ENCODE measurements around the gene ANKRD10.

The ANKRD10 gene

GRCh38 chr13:110914081-110914330, 863 bp downstream of the ANKRD10 start:
- H2BK15ac ChIP-seq (ENCODE audit: low read length) = peak overlapping the region; percentile 99
- no peak overlapping the region for H2BK120ac ChIP-seq (ENCODE audit: low read depth, low read length)
- no peak overlapping the region for H4K91ac ChIP-seq (ENCODE audit: low read depth, low read length, poor library complexity)
- H3K27me3 ChIP-seq (ENCODE audit: control insufficient read depth in 3 of 3, insufficient read depth in 3 of 3, low read depth in 1 of 3, low read length in 3 of 3) = no peaks in the 10 kb centered on the region
- WGBS, 2 donors (ENCODE audit: extremely low coverage in 2 of 2, insufficient read length in 2 of 2, insufficient replicate concordance in 1 of 2) = no CpG with 5 or more reads among the region's 27 CpGs
- peaks cover 3% of the 10 kb centered on the region for H3K79me1 ChIP-seq (ENCODE audit: low read depth, low read length)
- H2BK12ac ChIP-seq (ENCODE audit: low read length) = no peak overlapping the region
- no peak overlapping the region for H3K4ac ChIP-seq (ENCODE audit: low read length)
- DNase-seq (ENCODE audit: low spot score) = no peak
- peak overlapping the region; percentile 100 for H3K9ac ChIP-seq (ENCODE audit: low read depth, low read length, poor library complexity)
- peak overlapping the region; percentile 100 for H3K18ac ChIP-seq (ENCODE audit: low read length)
- peak overlapping the region; percentile 63 for H3K4me2 ChIP-seq (ENCODE audit: insufficient read depth, low read length, poor library complexity, severe bottlenecking)
- peak overlapping the region; percentile 99 for H2AK5ac ChIP-seq (ENCODE audit: low read depth, low read length)
- H2AFZ ChIP-seq (ENCODE audit: low read length) = peak overlapping the region; percentile 94
- H3K4me1 ChIP-seq (ENCODE audit: control insufficient read depth in 2 of 2, insufficient read depth in 1 of 2, low read depth in 1 of 2, low read length in 2 of 2) = peaks cover 13% of the 10 kb centered on the region in 2 donors
- no peaks in the 10 kb centered on the region for H3K9me3 ChIP-seq (replicated peaks in 1 of 2; ENCODE audit: control insufficient read depth in 2 of 2, insufficient read depth in 1 of 2, low read depth in 1 of 2, low read length in 2 of 2)
- peak overlapping the region; percentile 99 for H2BK5ac ChIP-seq (ENCODE audit: low read length)
- peak overlapping the region; percentile 99 for H3K27ac ChIP-seq (replicated peaks; ENCODE audit: low read length)
- peaks cover 4 to 31% of the 10 kb centered on the region in 2 donors for H3K36me3 ChIP-seq (replicated peaks in 1 of 2; ENCODE audit: control insufficient read depth in 2 of 2, insufficient read depth in 2 of 2, low read length in 2 of 2)
- no peak overlapping the region for H4K8ac ChIP-seq (ENCODE audit: low read depth, low read length)
- peak overlapping the region; percentile 97 to 100 for H3K4me3 ChIP-seq (ENCODE audit: low read length in 2 of 2)
- peak overlapping the region; percentile 99 for H3K23ac ChIP-seq (ENCODE audit: low read depth, low read length, poor library complexity)
- H3K14ac ChIP-seq (ENCODE audit: low read length) = no peak overlapping the region

- WGBS, 2 donors (ENCODE audit: extremely low coverage in 2 of 2, insufficient read length in 2 of 2, insufficient replicate concordance in 1 of 2) = 100% methylated on average over 1 of the region's 16 CpGs; no CpG with 5 or more reads in 1 of the 2 donors
- Histone ChIP-seq H3K14ac (ENCODE audit: low read length) (peak overlapping the region; percentile 3), H3K9ac (ENCODE audit: low read depth, low read length, poor library complexity) (no peak overlapping the region)
Measured at GRCh38 chr13:110913322-110914080, 1.4 kb downstream of the ANKRD10 start.

GRCh38 chr13:110912651-110913051, 2.2 kb downstream of the ANKRD10 start:
- Histone ChIP-seq H3K4me3 (ENCODE audit: low read length in 2 of 2) (peak overlapping the region; percentile 55 to 97), H3K36me3 (replicated peaks in 1 of 2; ENCODE audit: control insufficient read depth in 2 of 2, insufficient read depth in 2 of 2, low read length in 2 of 2) (peaks cover 4 to 45% of the 10 kb centered on the region in 2 donors), H3K4me1 (ENCODE audit: control insufficient read depth in 2 of 2, insufficient read depth in 1 of 2, low read depth in 1 of 2, low read length in 2 of 2) (peaks cover 13 to 17% of the 10 kb centered on the region in 2 donors), H3K79me1 (ENCODE audit: low read depth, low read length) (peaks cover 5% of the 10 kb centered on the region), H2BK15ac (ENCODE audit: low read length) (no peak overlapping the region), H2AFZ (ENCODE audit: low read length) (no peak overlapping the region), H4K91ac (ENCODE audit: low read depth, low read length, poor library complexity) (no peak overlapping the region), H3K4me2 (ENCODE audit: insufficient read depth, low read length, poor library complexity, severe bottlenecking) (peak overlapping the region; percentile 63), H3K23ac (ENCODE audit: low read depth, low read length, poor library complexity) (no peak overlapping the region), H3K14ac (ENCODE audit: low read length) (no peak overlapping the region), H4K8ac (ENCODE audit: low read depth, low read length) (no peak overlapping the region), H3K9me3 (replicated peaks in 1 of 2; ENCODE audit: control insufficient read depth in 2 of 2, insufficient read depth in 1 of 2, low read depth in 1 of 2, low read length in 2 of 2) (no peaks in the 10 kb centered on the region), H2BK5ac (ENCODE audit: low read length) (no peak overlapping the region), H2BK120ac (ENCODE audit: low read depth, low read length) (no peak overlapping the region), H2BK12ac (ENCODE audit: low read length) (no peak overlapping the region), H3K18ac (ENCODE audit: low read length) (no peak overlapping the region), H3K27me3 (ENCODE audit: control insufficient read depth in 3 of 3, insufficient read depth in 3 of 3, low read depth in 1 of 3, low read length in 3 of 3) (no peaks in the 10 kb centered on the region), H2AK5ac (ENCODE audit: low read depth, low read length) (no peak overlapping the region), H3K9ac (ENCODE audit: low read depth, low read length, poor library complexity) (no peak overlapping the region), H3K4ac (ENCODE audit: low read length) (no peak overlapping the region), H3K27ac (replicated peaks; ENCODE audit: low read length) (no peak overlapping the region)
- DNase-seq (ENCODE audit: low spot score) = no peak
- no CpG with 5 or more reads among the region's 10 CpGs for WGBS, 2 donors (ENCODE audit: extremely low coverage in 2 of 2, insufficient read length in 2 of 2, insufficient replicate concordance in 1 of 2)

More at GRCh38 chr13:110913322-110914080, 1.4 kb downstream of the ANKRD10 start:
- no peak overlapping the region for H3K23ac ChIP-seq (ENCODE audit: low read depth, low read length, poor library complexity)
- peaks cover 5% of the 10 kb centered on the region for H3K79me1 ChIP-seq (ENCODE audit: low read depth, low read length)
- H3K36me3 ChIP-seq (replicated peaks in 1 of 2; ENCODE audit: control insufficient read depth in 2 of 2, insufficient read depth in 2 of 2, low read length in 2 of 2) = peaks cover 4 to 36% of the 10 kb centered on the region in 2 donors
- DNase-seq (ENCODE audit: low spot score) = no peak
- H2BK12ac ChIP-seq (ENCODE audit: low read length) = no peak overlapping the region
- H3K27ac ChIP-seq (replicated peaks; ENCODE audit: low read length) = no peak overlapping the region
- H2BK15ac ChIP-seq (ENCODE audit: low read length) = no peak overlapping the region
- H2AK5ac ChIP-seq (ENCODE audit: low read depth, low read length) = peak overlapping the region; percentile 99
- H2BK5ac ChIP-seq (ENCODE audit: low read length) = peak overlapping the region; percentile 99
- H3K4me2 ChIP-seq (ENCODE audit: insufficient read depth, low read length, poor library complexity, severe bottlenecking) = peak overlapping the region; percentile 63
- H3K4ac ChIP-seq (ENCODE audit: low read length) = no peak overlapping the region
- no peaks in the 10 kb centered on the region for H3K9me3 ChIP-seq (replicated peaks in 1 of 2; ENCODE audit: control insufficient read depth in 2 of 2, insufficient read depth in 1 of 2, low read depth in 1 of 2, low read length in 2 of 2)
- H3K4me1 ChIP-seq (ENCODE audit: control insufficient read depth in 2 of 2, insufficient read depth in 1 of 2, low read depth in 1 of 2, low read length in 2 of 2) = peaks cover 13 to 17% of the 10 kb centered on the region in 2 donors
- H3K4me3 ChIP-seq (ENCODE audit: low read length in 2 of 2) = peak overlapping the region; percentile 97 to 100
- peak overlapping the region; percentile 94 for H2AFZ ChIP-seq (ENCODE audit: low read length)
- no peak overlapping the region for H2BK120ac ChIP-seq (ENCODE audit: low read depth, low read length)
- no peak overlapping the region for H4K91ac ChIP-seq (ENCODE audit: low read depth, low read length, poor library complexity)
- peak overlapping the region; percentile 100 for H3K18ac ChIP-seq (ENCODE audit: low read length)
- no peak overlapping the region for H4K8ac ChIP-seq (ENCODE audit: low read depth, low read length)
- H3K27me3 ChIP-seq (ENCODE audit: control insufficient read depth in 3 of 3, insufficient read depth in 3 of 3, low read depth in 1 of 3, low read length in 3 of 3) = no peaks in the 10 kb centered on the region

- no peak overlapping the region for H4K8ac ChIP-seq (ENCODE audit: low read depth, low read length)
- WGBS, 2 donors (ENCODE audit: extremely low coverage in 2 of 2, insufficient read length in 2 of 2, insufficient replicate concordance in 1 of 2) = no CpG with 5 or more reads among the region's 2 CpGs
- peak overlapping the region in 1 of 2 donors; percentile 11 for H3K4me3 ChIP-seq (ENCODE audit: low read length in 2 of 2)
Measured at GRCh38 chr13:110911880-110912279, 3.0 kb downstream of the ANKRD10 start.

More at GRCh38 chr13:110911880-110912279, 3.0 kb downstream of the ANKRD10 start:
- Histone ChIP-seq H3K14ac (ENCODE audit: low read length) (no peak overlapping the region), H3K27ac (replicated peaks; ENCODE audit: low read length) (no peak overlapping the region), H2AK5ac (ENCODE audit: low read depth, low read length) (no peak overlapping the region), H2BK12ac (ENCODE audit: low read length) (no peak overlapping the region), H2BK120ac (ENCODE audit: low read depth, low read length) (no peak overlapping the region), H3K9me3 (replicated peaks in 1 of 2; ENCODE audit: control insufficient read depth in 2 of 2, insufficient read depth in 1 of 2, low read depth in 1 of 2, low read length in 2 of 2) (no peaks in the 10 kb centered on the region), H3K9ac (ENCODE audit: low read depth, low read length, poor library complexity) (no peak overlapping the region), H3K4ac (ENCODE audit: low read length) (no peak overlapping the region), H3K79me1 (ENCODE audit: low read depth, low read length) (peaks cover 5% of the 10 kb centered on the region), H3K4me2 (ENCODE audit: insufficient read depth, low read length, poor library complexity, severe bottlenecking) (no peak overlapping the region), H3K4me1 (ENCODE audit: control insufficient read depth in 2 of 2, insufficient read depth in 1 of 2, low read depth in 1 of 2, low read length in 2 of 2) (peaks cover 13 to 17% of the 10 kb centered on the region in 2 donors), H3K23ac (ENCODE audit: low read depth, low read length, poor library complexity) (no peak overlapping the region), H3K18ac (ENCODE audit: low read length) (no peak overlapping the region), H2BK5ac (ENCODE audit: low read length) (no peak overlapping the region), H3K27me3 (ENCODE audit: control insufficient read depth in 3 of 3, insufficient read depth in 3 of 3, low read depth in 1 of 3, low read length in 3 of 3) (no peaks in the 10 kb centered on the region), H2BK15ac (ENCODE audit: low read length) (no peak overlapping the region), H2AFZ (ENCODE audit: low read length) (no peak overlapping the region), H3K36me3 (replicated peaks in 1 of 2; ENCODE audit: control insufficient read depth in 2 of 2, insufficient read depth in 2 of 2, low read length in 2 of 2) (peaks cover 4 to 51% of the 10 kb centered on the region in 2 donors), H4K91ac (ENCODE audit: low read depth, low read length, poor library complexity) (no peak overlapping the region)
- no peak for DNase-seq (ENCODE audit: low spot score)

Measured in neuronal stem cell (in vitro differentiated cells).